PC-9 (cell line): Measurements from ENCODE around the gene MAPT. TPM values are rescaled to one million over a fixed set of nuclear protein-coding genes. Genes with fewer than 3 reads are reported as not detected.

ENCODE experiments used
- BruUV-seq: library from RNA; stranded (reverse); fragments of 400-500 nt; replicated peaks from 2 replicates; lab custom pipeline; 2021; lab: Mats Ljungman, UMichigan
- CTCF ChIA-PET: fragments of 300-600 bp; sonication (Branson Sonifier 250); formaldehyde crosslinking; loops from one replicate; lab custom pipeline; 2022; ENCODE audit warnings: antibody characterized with exemption; lab: Charles Lee
- POLR2A ChIA-PET: fragments of 300-600 bp; sonication (Branson Sonifier 250); formaldehyde crosslinking; loops from one replicate; lab custom pipeline; 2022; ENCODE audit warnings: antibody characterized with exemption; ENCODE audit not compliant: unreplicated experiment; lab: Charles Lee
- DNase-seq, 2 experiments: peaks; one replicate each; pipeline versions ENCODE4 v3.0.0 to v3.0.0-alpha.2; 2015 to 2022; ENCODE audit warnings: mixed read lengths in 1 of 2
- H2AFZ ChIP-seq: fragments of 200-600 bp; sonication (generic); 2 replicates; pipeline ENCODE4 v1.8.1; 2017; ENCODE audit warnings: antibody characterized with exemption
- H3F3A ChIP-seq: fragments of 200-600 bp; sonication (generic); 2 replicates; pipeline ENCODE4 v1.8.1; 2017; ENCODE audit warnings: antibody characterized with exemption, mild to moderate bottlenecking, low read depth; ENCODE audit not compliant: insufficient read depth
- H3K27ac ChIP-seq: fragments of 200-600 bp; sonication (generic); 2 replicates; pipeline ENCODE4 v1.6.1; 2016; ENCODE audit warnings: mixed run types
- H3K27me3 ChIP-seq: fragments of 200-600 bp; sonication (generic); 2 replicates; pipeline ENCODE4 v1.6.1; 2016; ENCODE audit warnings: low read depth, mixed run types; ENCODE audit not compliant: insufficient read depth
- H3K36me3 ChIP-seq: fragments of 200-600 bp; sonication (generic); 2 replicates; pipeline ENCODE4 v1.6.1; 2016; ENCODE audit warnings: low read depth, mixed run types
- H3K4me1 ChIP-seq: fragments of 200-600 bp; sonication (generic); replicated peaks from 2 replicates; pipeline ENCODE4 v1.6.1; 2016; ENCODE audit warnings: mixed run types; ENCODE audit not compliant: insufficient read depth
- H3K4me2 ChIP-seq: fragments of 200-600 bp; sonication (generic); 2 replicates; pipeline ENCODE4 v1.6.1; 2017; ENCODE audit warnings: mixed run types
- H3K4me3 ChIP-seq: fragments of 200-600 bp; sonication (generic); 2 replicates; pipeline ENCODE4 v1.6.1; 2016; ENCODE audit warnings: mixed run types
- H3K79me2 ChIP-seq: fragments of 200-600 bp; sonication (generic); 2 replicates; pipeline ENCODE4 v1.6.1; 2017; ENCODE audit warnings: low read depth, mixed run types
- H3K9me2 ChIP-seq: fragments of 200-600 bp; sonication (generic); 2 replicates; pipeline ENCODE4 v1.8.1; 2017; ENCODE audit warnings: mild to moderate bottlenecking; ENCODE audit not compliant: insufficient read depth
- H3K9me3 ChIP-seq: fragments of 200-600 bp; sonication (generic); 2 replicates; pipeline ENCODE4 v1.8.1; 2016; ENCODE audit warnings: low read depth; ENCODE audit not compliant: insufficient read depth
- H4K20me1 ChIP-seq: fragments of 200-600 bp; sonication (generic); 2 replicates; pipeline ENCODE4 v1.8.1; 2017; ENCODE audit not compliant: insufficient read depth
- EZH2 ChIP-seq: fragments of 200-600 bp; sonication (generic); IDR thresholded peaks from 2 replicates; pipeline ENCODE4 v1.8.0; 2017; ENCODE audit warnings: antibody characterized with exemption, low read depth
- intact Hi-C: fragments of 100-400 bp; cut with micrococcal nuclease; formaldehyde crosslinking; loops from one replicate; pipeline ENCODE4 v1.10.0; 2022; ENCODE audit not compliant: unreplicated experiment
- total RNA-seq: library from RNA; stranded (reverse); gene quantifications from 2 replicates; pipeline ENCODE4 v1.2.3, GENCODE V29; 2021
- TF ChIP-seq, protein P1 (sequence below): fragments of 200-600 bp; sonication (generic); conservative IDR thresholded peaks from 2 replicates; pipeline ENCODE4 v1.6.1; 2017; ENCODE audit warnings: mixed run types, antibody characterized with exemption, mild to moderate bottlenecking, moderate library complexity

Gene MAPT
- total RNA-seq, 1 experiment from 2014 or later = 0.85 TPM

DNA sequence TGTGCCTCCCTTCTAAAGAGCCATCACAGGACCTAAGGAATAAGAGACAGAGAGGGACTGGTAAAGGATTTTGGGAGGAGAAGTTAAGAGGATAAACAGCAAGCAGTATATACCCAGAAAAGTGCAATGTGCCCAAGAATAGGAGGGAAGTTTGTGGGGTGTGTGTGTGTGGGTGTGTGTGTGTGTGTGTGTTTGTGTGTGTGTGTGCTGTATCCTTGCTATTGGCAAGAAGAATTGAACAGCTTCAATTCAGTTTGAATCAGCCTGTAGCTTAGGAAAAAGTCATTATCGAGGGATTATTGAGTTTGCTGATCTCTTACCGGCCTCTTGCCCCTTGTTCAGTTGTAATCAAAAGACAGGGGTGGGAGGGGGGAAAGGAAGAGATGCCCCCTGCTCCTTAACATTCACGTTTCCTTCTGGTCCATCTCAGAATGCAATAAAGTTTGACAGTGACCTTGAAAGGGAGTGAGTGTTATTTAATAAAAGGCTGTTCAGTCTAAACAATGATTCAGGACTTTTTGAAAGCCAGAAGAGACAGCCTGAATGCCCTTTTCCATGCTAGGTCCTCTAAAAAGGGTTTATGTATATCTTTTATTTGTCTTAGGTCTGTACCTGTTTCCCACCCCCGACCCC lies 23.9 kb upstream of the MAPT start:
- no peaks in the 10 kb centered on the region for H3K79me2 ChIP-seq
- H3K9me3 ChIP-seq = no peaks in the 10 kb centered on the region
- H3K4me2 ChIP-seq = no peak overlapping the region
- H3K36me3 ChIP-seq = no peaks in the 10 kb centered on the region
- intact Hi-C loops = no loop called here
- ChIA-PET POLR2A (no interaction called here), CTCF (no interaction called here)
- no peak overlapping the region for H3K27ac ChIP-seq
- H2AFZ ChIP-seq = no peak overlapping the region
- no peak for DNase-seq
- H3K9me2 ChIP-seq = no peaks in the 10 kb centered on the region
- no peak for TF ChIP-seq EZH2
- TF ChIP-seq, protein P1, sequence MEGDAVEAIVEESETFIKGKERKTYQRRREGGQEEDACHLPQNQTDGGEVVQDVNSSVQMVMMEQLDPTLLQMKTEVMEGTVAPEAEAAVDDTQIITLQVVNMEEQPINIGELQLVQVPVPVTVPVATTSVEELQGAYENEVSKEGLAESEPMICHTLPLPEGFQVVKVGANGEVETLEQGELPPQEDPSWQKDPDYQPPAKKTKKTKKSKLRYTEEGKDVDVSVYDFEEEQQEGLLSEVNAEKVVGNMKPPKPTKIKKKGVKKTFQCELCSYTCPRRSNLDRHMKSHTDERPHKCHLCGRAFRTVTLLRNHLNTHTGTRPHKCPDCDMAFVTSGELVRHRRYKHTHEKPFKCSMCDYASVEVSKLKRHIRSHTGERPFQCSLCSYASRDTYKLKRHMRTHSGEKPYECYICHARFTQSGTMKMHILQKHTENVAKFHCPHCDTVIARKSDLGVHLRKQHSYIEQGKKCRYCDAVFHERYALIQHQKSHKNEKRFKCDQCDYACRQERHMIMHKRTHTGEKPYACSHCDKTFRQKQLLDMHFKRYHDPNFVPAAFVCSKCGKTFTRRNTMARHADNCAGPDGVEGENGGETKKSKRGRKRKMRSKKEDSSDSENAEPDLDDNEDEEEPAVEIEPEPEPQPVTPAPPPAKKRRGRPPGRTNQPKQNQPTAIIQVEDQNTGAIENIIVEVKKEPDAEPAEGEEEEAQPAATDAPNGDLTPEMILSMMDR = no peak
- H3K27me3 ChIP-seq = peaks cover 96% of the 10 kb centered on the region
- no TSS peak for BruUV-seq
- no peaks in the 10 kb centered on the region for H4K20me1 ChIP-seq
- no peak overlapping the region for H3K4me3 ChIP-seq
- H3K4me1 ChIP-seq = no peaks in the 10 kb centered on the region
- H3F3A ChIP-seq = no peaks in the 10 kb centered on the region

DNA sequence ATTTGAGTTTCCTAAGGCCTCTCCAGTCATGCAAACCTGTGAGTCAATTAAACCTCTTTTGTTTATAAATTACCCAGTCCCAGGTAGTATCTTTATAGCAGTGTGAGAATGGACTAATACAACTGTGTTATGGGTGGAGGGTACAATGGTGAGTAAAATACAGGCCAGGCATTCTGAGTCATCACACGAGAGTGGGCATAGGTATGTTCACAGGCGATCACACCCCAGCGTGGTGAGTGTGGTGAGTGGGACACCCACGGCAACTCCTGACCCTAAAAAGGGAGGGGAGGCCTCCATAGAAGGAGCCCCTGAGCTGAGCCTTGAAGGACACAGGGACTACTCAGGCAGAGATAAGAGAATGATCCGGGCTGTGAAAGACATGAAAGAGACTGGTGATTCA lies 22.6 kb upstream of the MAPT start:
- POLR2A ChIA-PET = no interaction called here
- H3K4me3 ChIP-seq = no peak overlapping the region
- no peaks in the 10 kb centered on the region for H3K9me2 ChIP-seq
- H3K4me1 ChIP-seq = no peaks in the 10 kb centered on the region
- no peak for DNase-seq
- H3F3A ChIP-seq = no peaks in the 10 kb centered on the region
- CTCF ChIA-PET = no interaction called here
- peaks cover 94% of the 10 kb centered on the region for H3K27me3 ChIP-seq
- intact Hi-C loops = no loop called here
- H3K79me2 ChIP-seq = no peaks in the 10 kb centered on the region
- H3K27ac ChIP-seq = no peak overlapping the region
- no peak overlapping the region for H2AFZ ChIP-seq
- no peaks in the 10 kb centered on the region for H4K20me1 ChIP-seq
- no TSS peak for BruUV-seq
- no peaks in the 10 kb centered on the region for H3K36me3 ChIP-seq
- no peaks in the 10 kb centered on the region for H3K9me3 ChIP-seq
- H3K4me2 ChIP-seq = no peak overlapping the region
- no peak for TF ChIP-seq EZH2
- TF ChIP-seq, protein P1 = no peak

- POLR2A ChIA-PET = no interaction called here
- TF ChIP-seq, protein P1 = no peak
- no peak for TF ChIP-seq EZH2
- no peak overlapping the region for H3K27ac ChIP-seq
- H3F3A ChIP-seq = no peaks in the 10 kb centered on the region
- H3K36me3 ChIP-seq = no peaks in the 10 kb centered on the region
- CTCF ChIA-PET = no interaction called here
- H3K4me3 ChIP-seq = no peak overlapping the region
- no TSS peak for BruUV-seq
- no peaks in the 10 kb centered on the region for H3K79me2 ChIP-seq
- H3K4me2 ChIP-seq = no peak overlapping the region
- intact Hi-C loops = no loop called here
- no peak overlapping the region for H2AFZ ChIP-seq
- H3K9me3 ChIP-seq = no peaks in the 10 kb centered on the region
- no peaks in the 10 kb centered on the region for H4K20me1 ChIP-seq
- no peak for DNase-seq
- peaks cover 92% of the 10 kb centered on the region for H3K27me3 ChIP-seq
- H3K9me2 ChIP-seq = no peaks in the 10 kb centered on the region
- no peaks in the 10 kb centered on the region for H3K4me1 ChIP-seq
Observed at GRCh38 chr17:45873728-45874127, 20.6 kb upstream of the MAPT start.
